H1 (cell line): ENCODE data around the gene CAMK2D. TPM values are rescaled to one million over a fixed set of nuclear protein-coding genes. Genes with fewer than 3 reads are reported as not detected.
A peak's percentile ranks its signal among the peaks of the same experiment; 100 is the strongest.

Source experiments
- CTCF ChIA-PET: fragments of 300-600 bp; sonication (Branson Sonifier 250); formaldehyde crosslinking; loops from one replicate; lab custom pipeline; 2021; ENCODE audit not compliant: partially characterized antibody; lab: Charles Lee
- POLR2A ChIA-PET: fragments of 300-600 bp; sonication (Branson Sonifier 250); formaldehyde crosslinking; loops from one replicate; lab custom pipeline; 2021; ENCODE audit warnings: inconsistent platforms; ENCODE audit not compliant: partially characterized antibody; lab: Charles Lee
- DNase-seq, 2 experiments: peaks; one replicate each; pipeline versions ENCODE4 v3.0.0 to v3.0.0-alpha.2; 2010 to 2022; ENCODE audit warnings: low spot score in 2 of 2, low read depth in 1 of 2, mixed read lengths in 1 of 2
- FAIRE-seq: peaks from 2 replicates; lab custom pipeline; 2011; peaks lifted over from hg19 to GRCh38; lab: Jason Lieb, UNC
- H2AFZ ChIP-seq: 2 replicates; pipeline ENCODE4 v1.8.1; 2012; ENCODE audit warnings: low read length, inconsistent platforms
- H2AK5ac ChIP-seq: 2 replicates; pipeline ENCODE4 v1.6.1; 2013; ENCODE audit warnings: low read depth, low read length
- H2BK120ac ChIP-seq: replicated peaks from 2 replicates; pipeline ENCODE3; 2013; ENCODE audit warnings: low read depth, low read length, inconsistent platforms
- H2BK12ac ChIP-seq: 2 replicates; pipeline ENCODE4 v1.6.1; 2013; ENCODE audit warnings: low read depth, low read length
- H2BK15ac ChIP-seq: 2 replicates; pipeline ENCODE4 v1.6.1; 2013; ENCODE audit warnings: low read length
- H2BK20ac ChIP-seq: 2 replicates; pipeline ENCODE4 v1.6.1; 2013; ENCODE audit warnings: low read length
- H2BK5ac ChIP-seq: 2 replicates; pipeline ENCODE4 v1.6.1; 2013; ENCODE audit warnings: low read depth, low read length
- H3K14ac ChIP-seq: 2 replicates; pipeline ENCODE4 v1.6.1; 2013; ENCODE audit warnings: inconsistent platforms; ENCODE audit not compliant: insufficient read length
- H3K18ac ChIP-seq: 2 replicates; pipeline ENCODE4 v1.6.1; 2013; ENCODE audit warnings: low read length; ENCODE audit errors: extremely low read depth
- H3K23ac ChIP-seq: 2 replicates; pipeline ENCODE4 v1.6.1; 2013; ENCODE audit warnings: inconsistent platforms; ENCODE audit not compliant: insufficient read length
- H3K23me2 ChIP-seq: 2 replicates; pipeline ENCODE4 v1.6.1; 2013; ENCODE audit warnings: low read depth, low read length
- H3K27ac ChIP-seq: 2 replicates; pipeline ENCODE4 v1.6.1; 2011; ENCODE audit warnings: low read depth, low read length, inconsistent platforms
- H3K27me3 ChIP-seq, 4 experiments: replicated peaks in 1 of 4; 1 replicate in 1 of 4; 2 replicates in 3 of 4; pipeline versions ENCODE4 v1.6.1 to v1.8.1; 2011 to 2013; ENCODE audit warnings: low read length in 3 of 4, mild to moderate bottlenecking in 3 of 4, inconsistent platforms in 2 of 4, mixed read lengths in 2 of 4, moderate library complexity in 1 of 4; ENCODE audit not compliant: control insufficient read depth in 3 of 4, insufficient read depth in 3 of 4; ENCODE audit errors: extremely low read depth in 1 of 4
- H3K36me3 ChIP-seq, 4 experiments: 2 replicates each; pipeline versions ENCODE4 v1.6.1 to v1.8.1; 2011 to 2013; ENCODE audit warnings: mild to moderate bottlenecking in 4 of 4, low read length in 3 of 4, moderate library complexity in 2 of 4, control low read depth in 1 of 4, inconsistent platforms in 1 of 4; ENCODE audit not compliant: insufficient read depth in 4 of 4, control insufficient read depth in 2 of 4
- H3K4ac ChIP-seq: replicated peaks from 2 replicates; pipeline ENCODE3; 2013; ENCODE audit warnings: low read length, low read depth, mixed read lengths, inconsistent platforms; ENCODE audit not compliant: insufficient read length
- H3K4me1 ChIP-seq, 4 experiments: replicated peaks in 1 of 4; 1 replicate in 1 of 4; 2 replicates in 3 of 4; pipeline versions ENCODE4 v1.6.1 to v1.8.1; 2011 to 2013; ENCODE audit warnings: low read length in 3 of 4, inconsistent platforms in 2 of 4, mixed read lengths in 1 of 4; ENCODE audit not compliant: insufficient read depth in 4 of 4, control insufficient read depth in 3 of 4
- H3K4me2 ChIP-seq, 2 experiments: 2 replicates each; pipeline versions ENCODE4 v1.6.1 to v1.8.1; 2011 to 2013; ENCODE audit warnings: low read depth in 2 of 2, low read length in 2 of 2, control low read depth in 1 of 2, inconsistent platforms in 1 of 2, mild to moderate bottlenecking in 1 of 2; ENCODE audit not compliant: insufficient read depth in 1 of 2
- H3K4me3 ChIP-seq, 4 experiments: fragments of 200-600, 300-600 bp in 1 of 4; sonication (generic), shearing (Covaris generic), sonication (Bioruptor Twin) in 1 of 4; 2 replicates each; pipeline versions ENCODE4 v1.5.1 to v1.8.1; 2011 to 2016; ENCODE audit warnings: low read length in 4 of 4, low read depth in 3 of 4, control low read depth in 2 of 4, inconsistent platforms in 2 of 4, mild to moderate bottlenecking in 2 of 4, mixed read lengths in 1 of 4, moderate library complexity in 1 of 4; ENCODE audit not compliant: insufficient read depth in 2 of 4; ENCODE audit errors: extremely low read depth in 1 of 4
- H3K56ac ChIP-seq: replicated peaks from 2 replicates; pipeline ENCODE3; 2013; ENCODE audit warnings: low read depth, mild to moderate bottlenecking, mixed read lengths, low read length, inconsistent platforms; ENCODE audit not compliant: insufficient read length
- H3K79me1 ChIP-seq: 2 replicates; pipeline ENCODE4 v1.6.1; 2013; ENCODE audit warnings: low read depth, low read length, control low read depth
- H3K79me2 ChIP-seq, 2 experiments: 2 replicates each; pipeline versions ENCODE4 v1.6.1 to v1.8.1; 2012 to 2013; ENCODE audit warnings: low read length in 2 of 2, mild to moderate bottlenecking in 2 of 2, inconsistent platforms in 1 of 2; ENCODE audit not compliant: insufficient read depth in 2 of 2, control insufficient read depth in 1 of 2
- H3K9ac ChIP-seq, 4 experiments: replicated peaks in 1 of 4; 1 replicate in 1 of 4; 2 replicates in 3 of 4; pipeline versions ENCODE4 v1.6.1 to v1.8.1; 2011 to 2013; ENCODE audit warnings: low read depth in 3 of 4, low read length in 3 of 4, control low read depth in 2 of 4, mild to moderate bottlenecking in 2 of 4, moderate library complexity in 2 of 4, inconsistent platforms in 1 of 4; ENCODE audit errors: extremely low read depth in 1 of 4
- H3K9me3 ChIP-seq, 2 experiments: 2 replicates each; pipeline versions ENCODE4 v1.6.1 to v1.8.1; 2012 to 2013; ENCODE audit warnings: mild to moderate bottlenecking in 2 of 2, moderate library complexity in 2 of 2, control low read depth in 1 of 2, inconsistent platforms in 1 of 2, low read depth in 1 of 2, low read length in 1 of 2, mixed read lengths in 1 of 2; ENCODE audit not compliant: insufficient read depth in 2 of 2
- H4K20me1 ChIP-seq, 2 experiments: replicated peaks in 1 of 2; 2 replicates each; pipeline versions ENCODE3 to v1.8.1; 2011 to 2013; ENCODE audit warnings: inconsistent platforms in 2 of 2, low read length in 2 of 2, mild to moderate bottlenecking in 1 of 2; ENCODE audit not compliant: insufficient read depth in 2 of 2, control insufficient read depth in 1 of 2
- H4K5ac ChIP-seq: 2 replicates; pipeline ENCODE4 v1.6.1; 2013; ENCODE audit warnings: low read length, low read depth, mixed read lengths, inconsistent platforms; ENCODE audit not compliant: insufficient read length
- H4K8ac ChIP-seq: 2 replicates; pipeline ENCODE4 v1.8.0; 2013; ENCODE audit warnings: mild to moderate bottlenecking, moderate library complexity, low read length, inconsistent platforms; ENCODE audit not compliant: insufficient read depth; ENCODE audit errors: extremely low read depth
- H4K91ac ChIP-seq: replicated peaks from 2 replicates; pipeline ENCODE3; 2013; ENCODE audit warnings: low read length, mixed read lengths, inconsistent platforms; ENCODE audit not compliant: insufficient read length
- BCL11A ChIP-seq, 2 experiments: IDR thresholded peaks; one replicate each; pipeline ENCODE4 v1.6.1; 2011; ENCODE audit warnings: low read depth in 2 of 2, low read length in 2 of 2, mild to moderate bottlenecking in 2 of 2
- BRCA1 ChIP-seq: IDR thresholded peaks from 2 replicates; pipeline ENCODE4 v1.6.1; 2012; ENCODE audit warnings: low read depth, low read length, improper control_type of control experiment
- CEBPB ChIP-seq: IDR thresholded peaks from 2 replicates; pipeline ENCODE4 v1.6.1; 2012; ENCODE audit warnings: low read depth, low read length
- EZH2 ChIP-seq: fragments of 200-600 bp; sonication (generic); IDR thresholded peaks from 2 replicates; pipeline ENCODE4 v1.7.1; 2012; ENCODE audit warnings: low read depth, mild to moderate bottlenecking, moderate library complexity, low read length, inconsistent platforms; ENCODE audit not compliant: severe bottlenecking
- KDM1A ChIP-seq: fragments of 200-600, 300-600 bp; sonication (generic); IDR thresholded peaks from 2 replicates; pipeline ENCODE4 v1.7.1; 2016; ENCODE audit warnings: mild to moderate bottlenecking, low read length, borderline replicate concordance
- POU5F1 ChIP-seq: IDR thresholded peaks from 2 replicates; pipeline ENCODE4 v1.6.1; 2011; ENCODE audit warnings: low read depth, mild to moderate bottlenecking, low read length, moderate library complexity
- SIRT6 ChIP-seq: IDR thresholded peaks from one replicate; pipeline ENCODE4 v1.7.1; 2012; ENCODE audit warnings: low read length, inconsistent platforms
- SP1 ChIP-seq: IDR thresholded peaks from 2 replicates; pipeline ENCODE4 v1.6.1; 2011; ENCODE audit warnings: low read depth, low read length
- TAF7 ChIP-seq: optimal IDR thresholded peaks from 2 replicates; pipeline ENCODE3; 2011; ENCODE audit warnings: low read depth, mild to moderate bottlenecking, inconsistent platforms, low read length, moderate library complexity, borderline replicate concordance
- ZNF274 ChIP-seq: IDR thresholded peaks from 2 replicates; pipeline ENCODE4 v1.7.0; 2012; ENCODE audit warnings: low read length, borderline replicate concordance; ENCODE audit errors: extremely low read depth
- polyA plus RNA-seq, 7 experiments: library from polyadenylated mRNA; depleted of rRNA in 3 of 7; stranded (reverse) in 5 of 7; unstranded in 2 of 7; fragments of >200 nt in 5 of 7; fragments of 200-250 nt in 2 of 7; gene quantifications; 1 replicate in 5 of 7; 2 replicates in 1 of 7; 4 replicates in 1 of 7; pipeline versions ENCODE4 v1.2.1 to v1.2.3, GENCODE V29; 2011 to 2013; ENCODE audit warnings: missing spikeins in 2 of 7, mixed read lengths in 2 of 7
- total RNA-seq: library from RNA; stranded (reverse); fragmentation: NEBNext Ultra II Directional; extraction: Animal tissue kit (Norgen Biotek cat#: 25700); gene quantifications from 2 replicates; pipeline ENCODE4 v1.2.1, GENCODE V29; 2021
- TF ChIP-seq, protein P1 (sequence below): IDR thresholded peaks from 2 replicates; pipeline ENCODE4 v1.6.1; 2012; ENCODE audit warnings: low read length, inconsistent platforms
- TF ChIP-seq, protein P2 (sequence below): IDR thresholded peaks from 2 replicates; pipeline ENCODE4 v1.6.1; 2012; ENCODE audit warnings: inconsistent platforms
- TF ChIP-seq, protein P3 (sequence below): IDR thresholded peaks from 2 replicates; pipeline ENCODE4 v1.6.1; 2012; ENCODE audit warnings: inconsistent platforms

Gene CAMK2D
- total and polyA plus RNA-seq, 2 of the 8 experiments (the other 6 are each of a cell fraction or from before 2014, with no cell fraction given) = 3.2 to 7.0 TPM

DNA sequence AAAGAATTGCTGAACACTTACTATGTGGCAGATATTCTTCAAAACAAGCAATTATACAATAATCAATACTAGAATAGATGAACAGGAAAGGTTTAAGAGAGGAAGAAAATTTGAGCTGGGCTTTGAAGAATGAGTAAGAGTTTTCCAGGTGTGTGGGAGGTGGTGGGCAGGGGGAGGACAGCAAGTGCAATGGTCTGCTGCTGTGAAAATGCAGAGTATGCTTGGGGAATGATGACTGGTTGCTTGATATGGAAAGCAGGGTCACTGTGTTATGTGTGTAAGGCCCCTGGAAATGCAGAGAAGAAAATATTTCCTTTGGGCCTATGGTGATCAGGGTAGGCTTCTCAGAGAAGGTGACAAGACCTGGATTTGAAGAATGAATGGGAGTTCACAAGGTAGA lies 300.3 kb downstream of the CAMK2D start:
- Histone ChIP-seq H4K91ac (no peak overlapping the region), H3K9ac (no peak overlapping the region), H3K4me2 (no peak overlapping the region), H3K18ac (no peak overlapping the region), H3K14ac (no peak overlapping the region), H3K4me1 (no peaks in the 10 kb centered on the region), H3K4ac (no peak overlapping the region), H2AK5ac (0 out of 2 replicates have a peak overlapping the region, but pooled peaks have one; percentile 46), H3K27ac (no peak overlapping the region), H3K79me1 (no peaks in the 10 kb centered on the region), H3K9me3 (no peaks in the 10 kb centered on the region), H3K36me3 (no peaks in the 10 kb centered on the region), H2BK5ac (no peak overlapping the region), H2AFZ (no peak overlapping the region), H4K20me1 (no peaks in the 10 kb centered on the region), H3K23me2 (no peaks in the 10 kb centered on the region; the same call in 1 of the 2 replicates), H2BK120ac (peak overlapping the region; percentile 72), H3K4me3 (no peak overlapping the region), H3K56ac (no peak overlapping the region), H3K23ac (no peak overlapping the region), H3K27me3 (no peaks in the 10 kb centered on the region), H4K8ac (no peak overlapping the region), H3K79me2 (no peaks in the 10 kb centered on the region), H2BK20ac (no peak overlapping the region), H2BK12ac (no peak overlapping the region), H2BK15ac (no peak overlapping the region), H4K5ac (no peak overlapping the region)
- TF ChIP-seq, protein P1, sequence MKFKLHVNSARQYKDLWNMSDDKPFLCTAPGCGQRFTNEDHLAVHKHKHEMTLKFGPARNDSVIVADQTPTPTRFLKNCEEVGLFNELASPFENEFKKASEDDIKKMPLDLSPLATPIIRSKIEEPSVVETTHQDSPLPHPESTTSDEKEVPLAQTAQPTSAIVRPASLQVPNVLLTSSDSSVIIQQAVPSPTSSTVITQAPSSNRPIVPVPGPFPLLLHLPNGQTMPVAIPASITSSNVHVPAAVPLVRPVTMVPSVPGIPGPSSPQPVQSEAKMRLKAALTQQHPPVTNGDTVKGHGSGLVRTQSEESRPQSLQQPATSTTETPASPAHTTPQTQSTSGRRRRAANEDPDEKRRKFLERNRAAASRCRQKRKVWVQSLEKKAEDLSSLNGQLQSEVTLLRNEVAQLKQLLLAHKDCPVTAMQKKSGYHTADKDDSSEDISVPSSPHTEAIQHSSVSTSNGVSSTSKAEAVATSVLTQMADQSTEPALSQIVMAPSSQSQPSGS = no peak
- TF ChIP-seq, protein P2, sequence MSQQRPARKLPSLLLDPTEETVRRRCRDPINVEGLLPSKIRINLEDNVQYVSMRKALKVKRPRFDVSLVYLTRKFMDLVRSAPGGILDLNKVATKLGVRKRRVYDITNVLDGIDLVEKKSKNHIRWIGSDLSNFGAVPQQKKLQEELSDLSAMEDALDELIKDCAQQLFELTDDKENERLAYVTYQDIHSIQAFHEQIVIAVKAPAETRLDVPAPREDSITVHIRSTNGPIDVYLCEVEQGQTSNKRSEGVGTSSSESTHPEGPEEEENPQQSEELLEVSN = no peak
- TF ChIP-seq POU5F1 = no peak
- no peak for TF ChIP-seq EZH2
- no peak for TF ChIP-seq SIRT6
- TF ChIP-seq, protein P3, sequence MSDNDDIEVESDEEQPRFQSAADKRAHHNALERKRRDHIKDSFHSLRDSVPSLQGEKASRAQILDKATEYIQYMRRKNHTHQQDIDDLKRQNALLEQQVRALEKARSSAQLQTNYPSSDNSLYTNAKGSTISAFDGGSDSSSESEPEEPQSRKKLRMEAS = no peak
- no peak for TF ChIP-seq CEBPB
- no peak for TF ChIP-seq SP1
- TF ChIP-seq ZNF274 = no peak
- no peak for TF ChIP-seq TAF7
- no peak for TF ChIP-seq BRCA1
- TF ChIP-seq KDM1A = no peak
- no peak for TF ChIP-seq BCL11A (IDR thresholded peaks at IDR 0.05; ENCODE audit: low read depth in 2 of 2, low read length in 2 of 2)
- no peak for FAIRE-seq
- DNase-seq = no peak
- ChIA-PET CTCF (no interaction called here), POLR2A (no interaction called here)
